ENCODE results near the gene DNLZ.

The DNLZ gene

DNA sequence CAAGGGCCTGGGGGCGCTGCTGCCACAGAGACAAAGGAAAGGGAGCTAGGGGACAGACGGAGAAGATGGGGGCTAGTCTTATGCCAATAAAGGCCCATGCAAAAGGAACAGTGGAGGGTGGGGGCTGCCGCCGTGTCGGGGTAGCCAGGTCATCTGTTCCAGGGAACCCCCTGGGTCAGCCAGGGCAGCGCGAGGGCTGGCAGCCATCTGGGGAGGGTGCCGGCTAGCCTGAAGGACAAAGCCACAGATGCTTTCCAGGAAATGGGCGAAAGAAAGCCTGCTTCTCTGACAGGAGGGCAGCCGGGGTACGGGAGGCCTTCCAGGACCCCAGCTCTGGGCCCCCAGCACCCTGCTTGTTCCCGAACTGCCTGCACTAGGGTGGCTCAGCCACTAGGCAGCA lies 11.6 kb upstream of the DNLZ start:
- H2AFZ ChIP-seq (ENCODE audit: low read depth, low read length, severe bottlenecking): no peak overlapping the region
- no peaks in the 10 kb centered on the region for H3K9me3 ChIP-seq (ENCODE audit: insufficient read depth, low read length)
- H3K9ac ChIP-seq (ENCODE audit: low read length): no peak overlapping the region
- H3K4me2 ChIP-seq (ENCODE audit: low read depth, low read length, poor library complexity, severe bottlenecking): no peak overlapping the region
- no peaks in the 10 kb centered on the region for H3K79me2 ChIP-seq (ENCODE audit: insufficient read depth, low read length)
- H3K4me3 ChIP-seq (ENCODE audit: insufficient read depth, low read length, poor library complexity, severe bottlenecking): no peak overlapping the region
- no peak overlapping the region for H3K27ac ChIP-seq (ENCODE audit: low read depth, low read length)
- H4K20me1 ChIP-seq (ENCODE audit: low read depth, low read length): no peaks in the 10 kb centered on the region
- TF ChIP-seq, protein P1, sequence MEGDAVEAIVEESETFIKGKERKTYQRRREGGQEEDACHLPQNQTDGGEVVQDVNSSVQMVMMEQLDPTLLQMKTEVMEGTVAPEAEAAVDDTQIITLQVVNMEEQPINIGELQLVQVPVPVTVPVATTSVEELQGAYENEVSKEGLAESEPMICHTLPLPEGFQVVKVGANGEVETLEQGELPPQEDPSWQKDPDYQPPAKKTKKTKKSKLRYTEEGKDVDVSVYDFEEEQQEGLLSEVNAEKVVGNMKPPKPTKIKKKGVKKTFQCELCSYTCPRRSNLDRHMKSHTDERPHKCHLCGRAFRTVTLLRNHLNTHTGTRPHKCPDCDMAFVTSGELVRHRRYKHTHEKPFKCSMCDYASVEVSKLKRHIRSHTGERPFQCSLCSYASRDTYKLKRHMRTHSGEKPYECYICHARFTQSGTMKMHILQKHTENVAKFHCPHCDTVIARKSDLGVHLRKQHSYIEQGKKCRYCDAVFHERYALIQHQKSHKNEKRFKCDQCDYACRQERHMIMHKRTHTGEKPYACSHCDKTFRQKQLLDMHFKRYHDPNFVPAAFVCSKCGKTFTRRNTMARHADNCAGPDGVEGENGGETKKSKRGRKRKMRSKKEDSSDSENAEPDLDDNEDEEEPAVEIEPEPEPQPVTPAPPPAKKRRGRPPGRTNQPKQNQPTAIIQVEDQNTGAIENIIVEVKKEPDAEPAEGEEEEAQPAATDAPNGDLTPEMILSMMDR (IDR thresholded peaks at IDR 0.05; ENCODE audit: insufficient read depth, low read length, poor library complexity, severe bottlenecking): no peak
- H3K36me3 ChIP-seq (ENCODE audit: low read length): no peaks in the 10 kb centered on the region
- no peaks in the 10 kb centered on the region for H3F3A ChIP-seq (ENCODE audit: insufficient read depth)
- no peaks in the 10 kb centered on the region for H3K9me2 ChIP-seq (replicated peaks; ENCODE audit: insufficient read depth, low read length)
- no peaks in the 10 kb centered on the region for H3K27me3 ChIP-seq (ENCODE audit: low read length)

DNA sequence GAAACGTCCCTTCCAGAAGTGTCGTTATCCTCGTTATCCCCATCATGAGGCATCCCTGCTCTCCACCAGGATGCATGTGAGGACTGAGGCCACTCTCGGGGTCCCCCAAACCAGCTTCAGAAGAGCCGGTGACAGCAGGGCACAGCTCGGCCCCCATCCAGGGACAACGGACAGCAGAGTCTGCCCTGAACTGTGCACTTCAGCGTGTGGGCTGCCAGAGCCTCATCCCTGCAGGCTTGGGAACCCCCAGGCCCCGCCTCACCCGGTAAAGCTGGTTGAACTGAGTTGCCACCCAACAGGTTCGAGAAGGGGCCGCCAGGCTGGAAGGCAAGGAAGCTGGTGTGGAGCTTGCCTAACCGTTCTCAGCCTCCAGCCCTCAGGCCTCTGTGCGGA lies 10.6 kb upstream of the DNLZ start:
- Histone ChIP-seq H3K4me3 (ENCODE audit: insufficient read depth, low read length, poor library complexity, severe bottlenecking) (no peak overlapping the region), H3K79me2 (ENCODE audit: insufficient read depth, low read length) (no peaks in the 10 kb centered on the region), H3K27me3 (ENCODE audit: low read length) (no peaks in the 10 kb centered on the region), H3K27ac (ENCODE audit: low read depth, low read length) (no peak overlapping the region), H2AFZ (ENCODE audit: low read depth, low read length, severe bottlenecking) (no peak overlapping the region), H3F3A (ENCODE audit: insufficient read depth) (no peaks in the 10 kb centered on the region), H3K9me2 (replicated peaks; ENCODE audit: insufficient read depth, low read length) (no peaks in the 10 kb centered on the region), H3K9me3 (ENCODE audit: insufficient read depth, low read length) (no peaks in the 10 kb centered on the region), H3K4me2 (ENCODE audit: low read depth, low read length, poor library complexity, severe bottlenecking) (no peak overlapping the region), H3K36me3 (ENCODE audit: low read length) (no peaks in the 10 kb centered on the region), H4K20me1 (ENCODE audit: low read depth, low read length) (no peaks in the 10 kb centered on the region), H3K9ac (ENCODE audit: low read length) (no peak overlapping the region)
- TF ChIP-seq EZH2phosphoT487 (conservative IDR thresholded peaks at IDR 0.05; ENCODE audit: low read length): no peak
- TF ChIP-seq, protein P1 (IDR thresholded peaks at IDR 0.05; ENCODE audit: insufficient read depth, low read length, poor library complexity, severe bottlenecking): no peak

DNA sequence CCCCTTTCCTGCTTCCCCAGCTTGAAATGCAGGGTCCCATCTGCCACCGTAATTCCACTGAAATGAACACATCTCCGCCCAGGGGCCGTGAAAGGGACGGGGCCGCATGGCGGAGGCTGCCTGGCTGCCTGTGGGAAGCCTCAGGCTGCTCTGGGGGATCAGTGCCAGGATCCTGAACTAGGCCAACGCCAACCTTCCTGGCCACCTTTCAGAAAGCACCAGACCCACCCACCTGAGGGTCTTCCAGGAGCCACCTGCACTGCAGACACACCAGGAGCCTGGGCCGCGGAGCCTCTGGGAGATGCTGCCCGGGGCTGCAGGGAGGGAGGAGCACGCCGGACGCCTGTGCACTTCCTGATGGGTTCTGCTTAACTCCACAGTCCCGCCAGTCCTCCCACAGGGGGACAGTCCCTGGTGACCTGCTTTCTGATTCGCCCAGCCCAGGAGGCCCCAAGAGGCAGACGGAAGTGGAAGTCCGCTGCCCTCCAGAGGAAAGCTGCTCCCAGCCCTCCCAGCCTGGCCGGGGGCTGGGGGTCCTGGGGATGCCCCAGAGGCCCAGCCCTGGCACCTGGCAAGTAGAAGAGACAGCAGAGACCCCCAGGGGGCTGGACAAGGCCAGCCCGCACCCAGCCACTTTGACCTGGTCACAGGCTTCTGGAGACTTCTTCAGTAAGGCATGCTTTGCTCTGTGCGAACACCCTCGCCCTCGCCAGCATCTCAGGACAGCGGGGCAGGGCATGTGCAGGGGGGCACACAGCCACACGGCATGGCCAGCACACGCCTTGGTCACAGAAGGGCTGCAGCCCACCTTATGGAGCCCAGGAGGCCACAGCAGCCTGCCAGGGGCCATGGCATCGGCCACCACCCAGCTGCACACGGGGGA lies 10.0 kb upstream of the DNLZ start, which contains the start of gene CARD9:
Gene CARD9, minus strand, starts transcription at position 370 of the 883 bp plus-strand sequence. CDS start 1,591 bp downstream, outside the sequence.
- no peaks in the 10 kb centered on the region for H3K9me2 ChIP-seq (replicated peaks; ENCODE audit: insufficient read depth, low read length)
- H3K9ac ChIP-seq (ENCODE audit: low read length): no peak within 1 kb of the TSS
- H3K36me3 ChIP-seq (ENCODE audit: low read length): no peaks in the 10 kb centered on the region
- no peak within 1 kb of the TSS for H3K4me2 ChIP-seq (ENCODE audit: low read depth, low read length, poor library complexity, severe bottlenecking)
- H3K79me2 ChIP-seq (ENCODE audit: insufficient read depth, low read length): no peaks in the 10 kb centered on the region
- TF ChIP-seq EZH2phosphoT487 (conservative IDR thresholded peaks at IDR 0.05; ENCODE audit: low read length): no peak
- TF ChIP-seq, protein P1 (IDR thresholded peaks at IDR 0.05; ENCODE audit: insufficient read depth, low read length, poor library complexity, severe bottlenecking): no peak
- H3K9me3 ChIP-seq (ENCODE audit: insufficient read depth, low read length): no peaks in the 10 kb centered on the region
- H3K27ac ChIP-seq (ENCODE audit: low read depth, low read length): no peak within 1 kb of the TSS
- no peaks in the 10 kb centered on the region for H3K27me3 ChIP-seq (ENCODE audit: low read length)
- H4K20me1 ChIP-seq (ENCODE audit: low read depth, low read length): no peaks in the 10 kb centered on the region
- no peaks in the 10 kb centered on the region for H3F3A ChIP-seq (ENCODE audit: insufficient read depth)
- H2AFZ ChIP-seq (ENCODE audit: low read depth, low read length, severe bottlenecking): no peak within 1 kb of the TSS
- H3K4me3 ChIP-seq (ENCODE audit: insufficient read depth, low read length, poor library complexity, severe bottlenecking): no peak within 1 kb of the TSS
